WTC11 (cell line): Measurements from ENCODE around the gene MACO1. TPM values are rescaled to one million over a fixed set of nuclear protein-coding genes. Genes with fewer than 3 reads are reported as not detected.

Source experiments
- ATAC-seq: fragments of 200-7000 bp; cut with Tn5 transposase; 2 replicates; pipeline ENCODE4 v1.10.0; 2021; ENCODE audit warnings: mild to moderate bottlenecking, moderate library complexity
- CTCF ChIA-PET: fragments of 300-600 bp; sonication (Branson Sonifier 250); formaldehyde crosslinking; loops from one replicate; lab custom pipeline; 2021; ENCODE audit warnings: antibody characterized with exemption; lab: Charles Lee
- POLR2A ChIA-PET: fragments of 350-600 bp; sonication (Branson Sonifier 250); formaldehyde crosslinking; loops from one replicate; lab custom pipeline; 2021; ENCODE audit warnings: antibody characterized with exemption; lab: Charles Lee
- DNase-seq: peaks from one replicate; pipeline ENCODE4 v3.0.0; 2021; ENCODE audit warnings: low spot score
- H3K27ac Mint-ChIP-seq: 2 replicates; pipeline ENCODE4 v1.8.0; 2021; ENCODE audit warnings: mixed read lengths
- H3K27me3 Mint-ChIP-seq: 2 replicates; pipeline ENCODE4 v1.8.0; 2021; ENCODE audit warnings: low read depth, mild to moderate bottlenecking, moderate library complexity, mixed read lengths
- H3K36me3 Mint-ChIP-seq: 2 replicates; pipeline ENCODE4 v1.8.0; 2021; ENCODE audit warnings: mixed read lengths
- H3K4me1 Mint-ChIP-seq: 2 replicates; pipeline ENCODE4 v1.8.0; 2022; ENCODE audit warnings: mixed read lengths
- H3K4me3 Mint-ChIP-seq: 2 replicates; pipeline ENCODE4 v1.8.0; 2021; ENCODE audit warnings: mild to moderate bottlenecking, moderate library complexity, mixed read lengths
- H3K9me3 Mint-ChIP-seq: 2 replicates; pipeline ENCODE4 v1.8.0; 2021; ENCODE audit warnings: mixed read lengths
- ETV6 ChIP-seq: sonication (generic); formaldehyde crosslinking; IDR thresholded peaks from 2 replicates; pipeline ENCODE4 v1.8.1; 2022; ENCODE audit warnings: mild to moderate bottlenecking, missing genetic modification reagents
- FOXJ3 ChIP-seq: sonication (generic); formaldehyde crosslinking; IDR thresholded peaks from 2 replicates; pipeline ENCODE4 v1.9.0; 2021; ENCODE audit warnings: missing genetic modification reagents, mild to moderate bottlenecking, borderline replicate concordance
- GTF2I ChIP-seq: fragments of 250-450 bp; sonication (Bioruptor Pico); conservative IDR thresholded peaks from 2 replicates; pipeline ENCODE4 v1.4.0; 2021; ENCODE audit warnings: mild to moderate bottlenecking
- HMGA2 ChIP-seq: fragments of 250-450 bp; sonication (Bioruptor Pico); IDR thresholded peaks from 2 replicates; pipeline ENCODE4 v1.4.0; 2021; ENCODE audit warnings: mild to moderate bottlenecking, moderate library complexity
- IRF2 ChIP-seq: sonication (generic); formaldehyde crosslinking; IDR thresholded peaks from 2 replicates; pipeline ENCODE4 v1.8.0; 2022; ENCODE audit warnings: low read depth, missing genetic modification reagents, borderline replicate concordance
- KAT7 ChIP-seq: sonication (generic); formaldehyde crosslinking; IDR thresholded peaks from 2 replicates; pipeline ENCODE4 v1.8.1; 2023; ENCODE audit warnings: missing genetic modification reagents, mild to moderate bottlenecking, borderline replicate concordance
- NFYB ChIP-seq: sonication (generic); formaldehyde crosslinking; conservative IDR thresholded peaks from 2 replicates; pipeline ENCODE4 v1.8.0; 2022; ENCODE audit warnings: low read depth, missing genetic modification reagents
- NR2C2 ChIP-seq: sonication (generic); formaldehyde crosslinking; IDR thresholded peaks from 2 replicates; pipeline ENCODE4 v1.8.0; 2022; ENCODE audit warnings: mild to moderate bottlenecking, missing genetic modification reagents
- OVOL2 ChIP-seq: fragments of 250-450 bp; sonication (Bioruptor Pico); IDR thresholded peaks from 2 replicates; pipeline ENCODE4 v1.9.0; 2021; ENCODE audit warnings: mild to moderate bottlenecking, borderline replicate concordance
- SMAD4 ChIP-seq: sonication (generic); formaldehyde crosslinking; IDR thresholded peaks from 2 replicates; pipeline ENCODE4 v1.8.0; 2022; ENCODE audit warnings: mild to moderate bottlenecking, missing genetic modification reagents
- total RNA-seq: library from RNA; stranded (reverse); gene quantifications from 3 replicates; pipeline ENCODE4 v1.2.3, GENCODE V29; 2021
- TF ChIP-seq, protein P1 (sequence below): fragments of 250-450 bp; sonication (Bioruptor Pico); IDR thresholded peaks from 2 replicates; pipeline ENCODE4 v2.1.2; 2022; ENCODE audit warnings: mild to moderate bottlenecking, moderate library complexity
- TF ChIP-seq, protein P2 (sequence below): fragments of 250-450 bp; sonication (Bioruptor Pico); IDR thresholded peaks from 2 replicates; pipeline ENCODE4 v1.9.0; 2021; ENCODE audit warnings: moderate library complexity, mild to moderate bottlenecking, inconsistent platforms, borderline replicate concordance
- TF ChIP-seq, protein P3 (sequence below): sonication (generic); formaldehyde crosslinking; IDR thresholded peaks from 2 replicates; pipeline ENCODE4 v1.8.1; 2023; ENCODE audit warnings: mild to moderate bottlenecking, missing genetic modification reagents, moderate library complexity
- TF ChIP-seq, protein P4 (sequence below): sonication (generic); formaldehyde crosslinking; IDR thresholded peaks from 2 replicates; pipeline ENCODE4 v1.8.0; 2023; ENCODE audit warnings: mild to moderate bottlenecking, missing genetic modification reagents
- TF ChIP-seq, protein P5 (sequence below): sonication (generic); formaldehyde crosslinking; IDR thresholded peaks from 2 replicates; pipeline ENCODE4 v1.8.1; 2023; ENCODE audit warnings: mild to moderate bottlenecking, missing genetic modification reagents, moderate library complexity
- TF ChIP-seq, protein P6 (sequence below): fragments of 200-600 bp; IDR thresholded peaks from 2 replicates; pipeline ENCODE4 v1.8.0; 2022; ENCODE audit warnings: antibody characterized with exemption
- TF ChIP-seq, protein P7 (sequence below): fragments of 250-450 bp; sonication (Bioruptor Pico); IDR thresholded peaks from 2 replicates; pipeline ENCODE4 v1.9.0; 2021; ENCODE audit warnings: mild to moderate bottlenecking

MACO1 gene
- total RNA-seq, 1 experiment from 2014 or later = 9.5 TPM

DNA sequence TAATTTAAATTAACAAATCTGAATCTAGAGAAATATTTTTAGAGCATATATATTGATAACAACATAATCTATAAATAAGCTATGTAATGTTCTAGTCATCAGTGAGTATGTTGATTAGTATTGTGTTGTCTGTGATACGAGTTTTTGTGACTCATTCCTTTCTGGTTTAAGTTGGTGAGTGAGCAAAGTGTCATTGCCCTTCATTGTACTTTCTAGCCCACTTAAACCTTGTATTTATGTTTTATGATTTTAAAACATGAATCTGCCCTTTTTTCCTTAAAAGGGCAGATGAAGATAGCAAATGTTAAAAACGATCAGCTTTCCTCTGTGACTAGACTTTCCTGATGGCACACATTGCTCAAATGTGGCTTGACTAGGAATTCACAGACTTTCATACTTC, 38.5 kb downstream of the MACO1 start:
- DNase-seq (no peak), ATAC-seq (no peak)
- ChIA-PET CTCF (interaction anchor here (1.7 kb wide), 1 partner anchor 18 kb away, joined by 6 read pairs; no protein-coding TSS in a partner anchor), POLR2A (no interaction called here)
- H3K4me1 Mint-ChIP-seq = no peaks in the 10 kb centered on the region
- no peak overlapping the region for H3K27ac Mint-ChIP-seq
- no peaks in the 10 kb centered on the region; the same call in 1 of the 2 replicates for H3K27me3 Mint-ChIP-seq
- H3K4me3 Mint-ChIP-seq = no peak overlapping the region
- H3K36me3 Mint-ChIP-seq = no peaks in the 10 kb centered on the region
- H3K9me3 Mint-ChIP-seq = no peaks in the 10 kb centered on the region
- TF ChIP-seq FOXJ3 (no peak), GTF2I (no peak), HMGA2 (CRISPR knock-in tag) (no peak), KAT7 (no peak), SMAD4 (CRISPR knock-in tag) (no peak), IRF2 (CRISPR knock-in tag) (no peak), NR2C2 (CRISPR knock-in tag) (no peak), ETV6 (CRISPR knock-in tag) (no peak), OVOL2 (CRISPR knock-in tag) (no peak)
- TF ChIP-seq, protein P1, sequence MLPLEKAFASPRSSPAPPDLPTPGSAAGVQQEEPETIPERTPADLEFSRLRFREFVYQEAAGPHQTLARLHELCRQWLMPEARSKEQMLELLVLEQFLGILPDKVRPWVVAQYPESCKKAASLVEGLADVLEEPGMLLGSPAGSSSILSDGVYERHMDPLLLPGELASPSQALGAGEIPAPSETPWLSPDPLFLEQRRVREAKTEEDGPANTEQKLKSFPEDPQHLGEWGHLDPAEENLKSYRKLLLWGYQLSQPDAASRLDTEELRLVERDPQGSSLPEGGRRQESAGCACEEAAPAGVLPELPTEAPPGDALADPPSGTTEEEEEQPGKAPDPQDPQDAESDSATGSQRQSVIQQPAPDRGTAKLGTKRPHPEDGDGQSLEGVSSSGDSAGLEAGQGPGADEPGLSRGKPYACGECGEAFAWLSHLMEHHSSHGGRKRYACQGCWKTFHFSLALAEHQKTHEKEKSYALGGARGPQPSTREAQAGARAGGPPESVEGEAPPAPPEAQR (CRISPR knock-in tag) = no peak
- TF ChIP-seq, protein P2, sequence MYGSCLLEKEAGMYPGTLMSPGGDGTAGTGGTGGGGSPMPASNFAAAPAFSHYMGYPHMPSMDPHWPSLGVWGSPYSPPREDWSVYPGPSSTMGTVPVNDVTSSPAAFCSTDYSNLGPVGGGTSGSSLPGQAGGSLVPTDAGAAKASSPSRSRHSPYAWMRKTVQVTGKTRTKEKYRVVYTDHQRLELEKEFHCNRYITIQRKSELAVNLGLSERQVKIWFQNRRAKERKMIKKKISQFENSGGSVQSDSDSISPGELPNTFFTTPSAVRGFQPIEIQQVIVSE (CRISPR knock-in tag) = no peak
- TF ChIP-seq, protein P3, sequence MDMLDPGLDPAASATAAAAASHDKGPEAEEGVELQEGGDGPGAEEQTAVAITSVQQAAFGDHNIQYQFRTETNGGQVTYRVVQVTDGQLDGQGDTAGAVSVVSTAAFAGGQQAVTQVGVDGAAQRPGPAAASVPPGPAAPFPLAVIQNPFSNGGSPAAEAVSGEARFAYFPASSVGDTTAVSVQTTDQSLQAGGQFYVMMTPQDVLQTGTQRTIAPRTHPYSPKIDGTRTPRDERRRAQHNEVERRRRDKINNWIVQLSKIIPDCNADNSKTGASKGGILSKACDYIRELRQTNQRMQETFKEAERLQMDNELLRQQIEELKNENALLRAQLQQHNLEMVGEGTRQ (CRISPR knock-in tag) = no peak
- TF ChIP-seq, protein P4, sequence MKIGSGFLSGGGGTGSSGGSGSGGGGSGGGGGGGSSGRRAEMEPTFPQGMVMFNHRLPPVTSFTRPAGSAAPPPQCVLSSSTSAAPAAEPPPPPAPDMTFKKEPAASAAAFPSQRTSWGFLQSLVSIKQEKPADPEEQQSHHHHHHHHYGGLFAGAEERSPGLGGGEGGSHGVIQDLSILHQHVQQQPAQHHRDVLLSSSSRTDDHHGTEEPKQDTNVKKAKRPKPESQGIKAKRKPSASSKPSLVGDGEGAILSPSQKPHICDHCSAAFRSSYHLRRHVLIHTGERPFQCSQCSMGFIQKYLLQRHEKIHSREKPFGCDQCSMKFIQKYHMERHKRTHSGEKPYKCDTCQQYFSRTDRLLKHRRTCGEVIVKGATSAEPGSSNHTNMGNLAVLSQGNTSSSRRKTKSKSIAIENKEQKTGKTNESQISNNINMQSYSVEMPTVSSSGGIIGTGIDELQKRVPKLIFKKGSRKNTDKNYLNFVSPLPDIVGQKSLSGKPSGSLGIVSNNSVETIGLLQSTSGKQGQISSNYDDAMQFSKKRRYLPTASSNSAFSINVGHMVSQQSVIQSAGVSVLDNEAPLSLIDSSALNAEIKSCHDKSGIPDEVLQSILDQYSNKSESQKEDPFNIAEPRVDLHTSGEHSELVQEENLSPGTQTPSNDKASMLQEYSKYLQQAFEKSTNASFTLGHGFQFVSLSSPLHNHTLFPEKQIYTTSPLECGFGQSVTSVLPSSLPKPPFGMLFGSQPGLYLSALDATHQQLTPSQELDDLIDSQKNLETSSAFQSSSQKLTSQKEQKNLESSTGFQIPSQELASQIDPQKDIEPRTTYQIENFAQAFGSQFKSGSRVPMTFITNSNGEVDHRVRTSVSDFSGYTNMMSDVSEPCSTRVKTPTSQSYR (CRISPR knock-in tag) = no peak
- TF ChIP-seq, protein P5, sequence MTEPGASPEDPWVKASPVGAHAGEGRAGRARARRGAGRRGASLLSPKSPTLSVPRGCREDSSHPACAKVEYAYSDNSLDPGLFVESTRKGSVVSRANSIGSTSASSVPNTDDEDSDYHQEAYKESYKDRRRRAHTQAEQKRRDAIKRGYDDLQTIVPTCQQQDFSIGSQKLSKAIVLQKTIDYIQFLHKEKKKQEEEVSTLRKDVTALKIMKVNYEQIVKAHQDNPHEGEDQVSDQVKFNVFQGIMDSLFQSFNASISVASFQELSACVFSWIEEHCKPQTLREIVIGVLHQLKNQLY (CRISPR knock-in tag) = no peak
- TF ChIP-seq, protein P6, sequence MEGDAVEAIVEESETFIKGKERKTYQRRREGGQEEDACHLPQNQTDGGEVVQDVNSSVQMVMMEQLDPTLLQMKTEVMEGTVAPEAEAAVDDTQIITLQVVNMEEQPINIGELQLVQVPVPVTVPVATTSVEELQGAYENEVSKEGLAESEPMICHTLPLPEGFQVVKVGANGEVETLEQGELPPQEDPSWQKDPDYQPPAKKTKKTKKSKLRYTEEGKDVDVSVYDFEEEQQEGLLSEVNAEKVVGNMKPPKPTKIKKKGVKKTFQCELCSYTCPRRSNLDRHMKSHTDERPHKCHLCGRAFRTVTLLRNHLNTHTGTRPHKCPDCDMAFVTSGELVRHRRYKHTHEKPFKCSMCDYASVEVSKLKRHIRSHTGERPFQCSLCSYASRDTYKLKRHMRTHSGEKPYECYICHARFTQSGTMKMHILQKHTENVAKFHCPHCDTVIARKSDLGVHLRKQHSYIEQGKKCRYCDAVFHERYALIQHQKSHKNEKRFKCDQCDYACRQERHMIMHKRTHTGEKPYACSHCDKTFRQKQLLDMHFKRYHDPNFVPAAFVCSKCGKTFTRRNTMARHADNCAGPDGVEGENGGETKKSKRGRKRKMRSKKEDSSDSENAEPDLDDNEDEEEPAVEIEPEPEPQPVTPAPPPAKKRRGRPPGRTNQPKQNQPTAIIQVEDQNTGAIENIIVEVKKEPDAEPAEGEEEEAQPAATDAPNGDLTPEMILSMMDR = no peak
- TF ChIP-seq, protein P7, sequence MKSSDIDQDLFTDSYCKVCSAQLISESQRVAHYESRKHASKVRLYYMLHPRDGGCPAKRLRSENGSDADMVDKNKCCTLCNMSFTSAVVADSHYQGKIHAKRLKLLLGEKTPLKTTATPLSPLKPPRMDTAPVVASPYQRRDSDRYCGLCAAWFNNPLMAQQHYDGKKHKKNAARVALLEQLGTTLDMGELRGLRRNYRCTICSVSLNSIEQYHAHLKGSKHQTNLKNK (CRISPR knock-in tag) = no peak

DNA sequence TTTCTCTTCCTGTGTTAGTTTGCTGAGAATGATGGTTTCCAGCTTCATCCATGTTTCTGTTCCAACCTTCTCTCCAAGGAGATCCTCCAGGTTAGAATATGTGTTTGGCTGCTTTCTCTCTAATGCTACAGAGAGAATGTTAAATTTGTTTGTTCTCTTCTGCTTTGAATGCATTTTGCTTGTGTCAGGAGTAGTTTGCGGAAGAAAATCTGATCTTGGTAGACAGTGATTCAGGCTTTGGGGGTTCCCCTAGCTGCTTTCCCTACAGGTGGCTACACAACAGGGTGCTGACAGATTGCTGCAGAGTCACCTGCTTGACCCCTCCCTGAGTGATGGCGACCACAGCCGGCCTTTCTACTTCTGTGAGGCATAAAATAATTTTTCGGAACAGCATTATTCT, 41.8 kb downstream of the MACO1 start:
- no peaks in the 10 kb centered on the region for H3K36me3 Mint-ChIP-seq
- DNase-seq = no peak
- no peaks in the 10 kb centered on the region for H3K4me1 Mint-ChIP-seq
- TF ChIP-seq NFYB (CRISPR knock-in tag) (no peak), GTF2I (no peak)
- TF ChIP-seq, protein P2 (CRISPR knock-in tag) = no peak
- ChIA-PET CTCF (interaction anchor here (0.7 kb wide), 1 partner anchor 13 kb away, joined by 3 read pairs; no protein-coding TSS in a partner anchor), POLR2A (no interaction called here)
- no peaks in the 10 kb centered on the region; the same call in 1 of the 2 replicates for H3K27me3 Mint-ChIP-seq
- H3K4me3 Mint-ChIP-seq = no peak overlapping the region
- no peaks in the 10 kb centered on the region for H3K9me3 Mint-ChIP-seq
- ATAC-seq = no peak
- H3K27ac Mint-ChIP-seq = peak overlapping the region; percentile 8; the same call in 1 of the 2 replicates
